ENCODE measurements around the gene CADM2.

CADM2 gene

DNA sequence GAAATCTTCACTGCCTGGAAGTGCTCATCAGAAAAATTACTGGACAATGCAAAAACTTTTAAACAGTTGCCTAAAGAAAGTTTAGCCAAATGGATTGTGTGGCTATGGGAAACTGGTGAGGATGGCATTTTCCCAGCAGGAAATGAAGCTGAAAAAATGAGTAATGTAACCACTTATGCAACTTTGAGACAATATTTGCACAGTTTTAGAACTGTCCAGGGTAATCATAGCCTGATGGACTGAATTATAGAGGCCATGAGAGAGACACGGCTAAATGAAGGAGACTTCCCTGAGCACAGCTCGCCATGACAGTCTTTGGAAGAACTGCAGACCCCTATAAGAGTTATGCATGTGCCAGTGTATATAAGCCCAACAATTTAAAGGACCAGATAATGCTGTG is 1150.6 kb downstream of the CADM2 start:
- Histone ChIP-seq H3K9ac (no peak overlapping the region), H3K27ac (no peak overlapping the region), H3K36me3 (ENCODE audit: insufficient read depth) (no peaks in the 10 kb centered on the region), H3K79me2 (ENCODE audit: insufficient read depth, low read depth) (no peaks in the 10 kb centered on the region), H2AFZ (ENCODE audit: low read depth) (no peak overlapping the region), H3K4me1 (ENCODE audit: low read depth, poor library complexity, severe bottlenecking) (no peaks in the 10 kb centered on the region), H3K4me2 (no peak overlapping the region), H3K4me3 (IDR thresholded peaks at IDR 0.05; ENCODE audit: insufficient read depth, low read depth, low read length) (no peak overlapping the region), H3K27me3 (ENCODE audit: insufficient read depth, low read depth) (no peaks in the 10 kb centered on the region), H4K20me1 (ENCODE audit: insufficient read depth) (no peaks in the 10 kb centered on the region)
- TF ChIP-seq, protein P1, sequence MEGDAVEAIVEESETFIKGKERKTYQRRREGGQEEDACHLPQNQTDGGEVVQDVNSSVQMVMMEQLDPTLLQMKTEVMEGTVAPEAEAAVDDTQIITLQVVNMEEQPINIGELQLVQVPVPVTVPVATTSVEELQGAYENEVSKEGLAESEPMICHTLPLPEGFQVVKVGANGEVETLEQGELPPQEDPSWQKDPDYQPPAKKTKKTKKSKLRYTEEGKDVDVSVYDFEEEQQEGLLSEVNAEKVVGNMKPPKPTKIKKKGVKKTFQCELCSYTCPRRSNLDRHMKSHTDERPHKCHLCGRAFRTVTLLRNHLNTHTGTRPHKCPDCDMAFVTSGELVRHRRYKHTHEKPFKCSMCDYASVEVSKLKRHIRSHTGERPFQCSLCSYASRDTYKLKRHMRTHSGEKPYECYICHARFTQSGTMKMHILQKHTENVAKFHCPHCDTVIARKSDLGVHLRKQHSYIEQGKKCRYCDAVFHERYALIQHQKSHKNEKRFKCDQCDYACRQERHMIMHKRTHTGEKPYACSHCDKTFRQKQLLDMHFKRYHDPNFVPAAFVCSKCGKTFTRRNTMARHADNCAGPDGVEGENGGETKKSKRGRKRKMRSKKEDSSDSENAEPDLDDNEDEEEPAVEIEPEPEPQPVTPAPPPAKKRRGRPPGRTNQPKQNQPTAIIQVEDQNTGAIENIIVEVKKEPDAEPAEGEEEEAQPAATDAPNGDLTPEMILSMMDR (conservative IDR thresholded peaks at IDR 0.05; ENCODE audit: low read depth, low read length) = no peak

All from KMS-11 (cell line).